ENCODE measurements around the gene KRTAP10-6. TPM values are rescaled to one million over a fixed set of nuclear protein-coding genes. Genes with fewer than 3 reads are reported as not detected.
"Not testable (repeated sequence)": the region's sequence is repeated elsewhere in the genome, so short reads cannot be mapped to it uniquely, and the experiment has no call there.

KRTAP10-6 gene
- total RNA-seq, 2 experiments from 2014 or later: not detected

- peak; percentile 16 for DNase-seq
- Mint-ChIP-seq H3K27ac (no peak within 1 kb of the TSS), H3K4me1 (no peaks in the 10 kb centered on the region), H3K4me3 (no peak within 1 kb of the TSS), H3K9me3 (ENCODE audit: low read depth) (peaks cover 2% of the 10 kb centered on the region), H3K36me3 (peaks cover 8% of the 10 kb centered on the region), H3K27me3 (peaks cover 17% of the 10 kb centered on the region)
- CTCF ChIA-PET: no interaction called here
- ATAC-seq: no peak
These were observed 33.6 kb downstream of the KRTAP10-6 start, which contains the start of gene KRTAP10-3 for GRCh38 chr21:44558695-44559094. KRTAP10-3 (minus strand) TSS chr21:44558795; CDS start chr21:44558715, 80 bp downstream.

GRCh38 chr21:44558329-44558675 is 34.0 kb downstream of the KRTAP10-6 start:
- ATAC-seq; H3K9me3 Mint-ChIP-seq (ENCODE audit: low read depth); H3K36me3 Mint-ChIP-seq; CTCF ChIA-PET; H3K4me3 Mint-ChIP-seq; H3K4me1 Mint-ChIP-seq; H3K27ac Mint-ChIP-seq: not testable (repeated sequence)
- peaks cover 17% of the 10 kb centered on the region for H3K27me3 Mint-ChIP-seq
- DNase-seq: peak; percentile 15

- no peak overlapping the region for H3K27ac Mint-ChIP-seq
- ATAC-seq (no peak), DNase-seq (peak; percentile 25)
- peaks cover 2% of the 10 kb centered on the region for H3K9me3 Mint-ChIP-seq (ENCODE audit: low read depth)
- CTCF ChIA-PET: no interaction called here
- H3K4me1 Mint-ChIP-seq: no peaks in the 10 kb centered on the region
- H3K27me3 Mint-ChIP-seq: peaks cover 17% of the 10 kb centered on the region
- H3K4me3 Mint-ChIP-seq: no peak overlapping the region
- peaks cover 6% of the 10 kb centered on the region for H3K36me3 Mint-ChIP-seq
These were observed 34.6 kb downstream of the KRTAP10-6 start for GRCh38 chr21:44557491-44558328.

- Mint-ChIP-seq H3K4me3 (no peak overlapping the region), H3K4me1 (no peaks in the 10 kb centered on the region), H3K36me3 (peaks cover 2% of the 10 kb centered on the region), H3K27ac (no peak overlapping the region), H3K27me3 (peaks cover 13% of the 10 kb centered on the region), H3K9me3 (ENCODE audit: low read depth) (peaks cover 2% of the 10 kb centered on the region)
- CTCF ChIA-PET: no interaction called here
- ATAC-seq (no peak), DNase-seq (peak; percentile 21)
These were observed 35.4 kb downstream of the KRTAP10-6 start for GRCh38 chr21:44556879-44557278.

GRCh38 chr21:44555200-44555875 is 37.0 kb downstream of the KRTAP10-6 start:
- H3K4me3 Mint-ChIP-seq: no peak overlapping the region
- ATAC-seq: no peak
- peaks cover 2% of the 10 kb centered on the region for H3K27me3 Mint-ChIP-seq
- peaks cover 2% of the 10 kb centered on the region for H3K36me3 Mint-ChIP-seq
- peaks cover 2% of the 10 kb centered on the region for H3K9me3 Mint-ChIP-seq (ENCODE audit: low read depth)
- no peak overlapping the region for H3K27ac Mint-ChIP-seq
- no peaks in the 10 kb centered on the region for H3K4me1 Mint-ChIP-seq
- CTCF ChIA-PET: no interaction called here
- DNase-seq: peak; percentile 26

- ATAC-seq: no peak
- Mint-ChIP-seq H3K36me3 (peaks cover 4% of the 10 kb centered on the region), H3K4me1 (peaks cover 5% of the 10 kb centered on the region), H3K4me3 (no peak overlapping the region), H3K9me3 (ENCODE audit: low read depth) (peaks cover under 1% of the 10 kb centered on the region), H3K27me3 (no peaks in the 10 kb centered on the region), H3K27ac (no peak overlapping the region)
- peak; percentile 23 for DNase-seq
- CTCF ChIA-PET: no interaction called here
These were observed 39.6 kb downstream of the KRTAP10-6 start for GRCh38 chr21:44552681-44553080.

GRCh38 chr21:44552136-44552535 is 40.2 kb downstream of the KRTAP10-6 start:
- Mint-ChIP-seq H3K36me3 (peaks cover 9% of the 10 kb centered on the region), H3K27me3 (no peaks in the 10 kb centered on the region), H3K27ac (no peak overlapping the region), H3K9me3 (ENCODE audit: low read depth) (peaks cover 6% of the 10 kb centered on the region), H3K4me3 (no peak overlapping the region), H3K4me1 (peaks cover 11% of the 10 kb centered on the region)
- no peak for ATAC-seq
- CTCF ChIA-PET: no interaction called here
- peak; percentile 23 for DNase-seq

- CTCF ChIA-PET: no interaction called here
- DNase-seq: peak; percentile 29
- Mint-ChIP-seq H3K27me3 (no peaks in the 10 kb centered on the region), H3K4me3 (no peak within 1 kb of the TSS), H3K27ac (no peak within 1 kb of the TSS), H3K36me3 (peaks cover 16% of the 10 kb centered on the region), H3K9me3 (ENCODE audit: low read depth) (peaks cover 12% of the 10 kb centered on the region), H3K4me1 (peaks cover 14% of the 10 kb centered on the region)
- no peak for ATAC-seq
These were observed 40.9 kb downstream of the KRTAP10-6 start, which contains the start of gene KRTAP10-2 for GRCh38 chr21:44551340-44551961. KRTAP10-2 (minus strand) TSS chr21:44551505; CDS start chr21:44551458, 47 bp downstream.

- Mint-ChIP-seq H3K4me3 (no peak overlapping the region), H3K4me1 (peaks cover 14% of the 10 kb centered on the region), H3K9me3 (ENCODE audit: low read depth) (peaks cover 12% of the 10 kb centered on the region), H3K36me3 (peaks cover 16% of the 10 kb centered on the region), H3K27me3 (no peaks in the 10 kb centered on the region), H3K27ac (no peak overlapping the region)
- DNase-seq (peak; percentile 34), ATAC-seq (no peak)
- CTCF ChIA-PET: no interaction called here
These were observed 41.5 kb downstream of the KRTAP10-6 start for GRCh38 chr21:44550807-44551206.

GRCh38 chr21:44550285-44550684 is 42.0 kb downstream of the KRTAP10-6 start:
- Mint-ChIP-seq H3K4me1 (peaks cover 14% of the 10 kb centered on the region), H3K9me3 (ENCODE audit: low read depth) (peaks cover 14% of the 10 kb centered on the region), H3K36me3 (peaks cover 19% of the 10 kb centered on the region)
- H3K27ac Mint-ChIP-seq, ATAC-seq, H3K27me3 Mint-ChIP-seq, CTCF ChIA-PET, H3K4me3 Mint-ChIP-seq: not testable (repeated sequence)
- peak; percentile 31 for DNase-seq

- H3K4me1 Mint-ChIP-seq: peaks cover 14% of the 10 kb centered on the region
- H3K9me3 Mint-ChIP-seq (ENCODE audit: low read depth): peaks cover 14% of the 10 kb centered on the region
- ATAC-seq (no peak), DNase-seq (peak; percentile 32)
- CTCF ChIA-PET: no interaction called here
- H3K4me3 Mint-ChIP-seq: no peak overlapping the region
- H3K27ac Mint-ChIP-seq: no peak overlapping the region
- no peaks in the 10 kb centered on the region for H3K27me3 Mint-ChIP-seq
- peaks cover 19% of the 10 kb centered on the region for H3K36me3 Mint-ChIP-seq
These were observed 42.6 kb downstream of the KRTAP10-6 start for GRCh38 chr21:44549525-44550211.

GRCh38 chr21:44548922-44549321 is 43.4 kb downstream of the KRTAP10-6 start:
- no peak for ATAC-seq
- H3K27me3 Mint-ChIP-seq: no peaks in the 10 kb centered on the region
- H3K4me3 Mint-ChIP-seq: no peak overlapping the region
- peaks cover 14% of the 10 kb centered on the region for H3K4me1 Mint-ChIP-seq
- H3K27ac Mint-ChIP-seq: no peak overlapping the region
- peaks cover 14% of the 10 kb centered on the region for H3K9me3 Mint-ChIP-seq (ENCODE audit: low read depth)
- peaks cover 19% of the 10 kb centered on the region for H3K36me3 Mint-ChIP-seq
- no peak for DNase-seq
- CTCF ChIA-PET: no interaction called here

- Mint-ChIP-seq H3K9me3 (ENCODE audit: low read depth) (peaks cover 14% of the 10 kb centered on the region), H3K4me3 (no peak overlapping the region), H3K4me1 (peaks cover 14% of the 10 kb centered on the region), H3K36me3 (peaks cover 19% of the 10 kb centered on the region), H3K27me3 (no peaks in the 10 kb centered on the region), H3K27ac (no peak overlapping the region)
- ATAC-seq (no peak), DNase-seq (peak; percentile 21)
- CTCF ChIA-PET: interaction anchor here (1.0 to 1.9 kb wide), 2 partner anchors 26 to 245 kb away, joined by 5 to 8 read pairs; no protein-coding TSS in a partner anchor
These were observed 43.9 kb downstream of the KRTAP10-6 start for GRCh38 chr21:44548381-44548780.

Measured in activated CD8-positive, alpha-beta memory T cell treated with anti-CD3 and anti-CD28 coated beads, Interleukin-2, amount 10 ng/mL, durations not matched to agents 7 days and 5 days (primary cell).